ENCODE results near the gene ARHGEF7. TPM values are rescaled to one million over a fixed set of nuclear protein-coding genes. Genes with fewer than 3 reads are reported as not detected.

The ARHGEF7 gene
- polyA plus RNA-seq, 1 donor, result 75.2 TPM

DNA sequence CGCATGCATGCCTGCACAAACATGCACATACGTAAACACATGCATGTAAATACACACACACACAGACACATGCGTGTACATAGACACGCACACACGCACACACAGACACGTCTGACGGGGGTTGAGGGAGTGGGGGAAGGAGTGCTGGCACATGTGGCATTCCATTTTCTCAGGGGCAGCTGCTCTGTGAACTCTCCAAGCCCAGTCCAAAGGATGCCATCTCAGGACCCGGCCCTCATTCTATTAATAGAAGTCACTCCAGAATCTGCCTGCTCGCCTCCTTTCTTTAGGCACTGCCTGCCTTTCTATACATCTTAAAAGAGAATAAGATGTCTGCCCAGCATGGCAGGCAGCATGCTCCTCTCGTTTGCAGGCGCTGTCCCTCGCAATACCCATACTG lies 5.3 kb downstream of the ARHGEF7 start:
- no CpG with 5 or more reads among the region's 12 CpGs for WGBS (ENCODE audit: insufficient coverage, low lambda C conversion rate)

DNA sequence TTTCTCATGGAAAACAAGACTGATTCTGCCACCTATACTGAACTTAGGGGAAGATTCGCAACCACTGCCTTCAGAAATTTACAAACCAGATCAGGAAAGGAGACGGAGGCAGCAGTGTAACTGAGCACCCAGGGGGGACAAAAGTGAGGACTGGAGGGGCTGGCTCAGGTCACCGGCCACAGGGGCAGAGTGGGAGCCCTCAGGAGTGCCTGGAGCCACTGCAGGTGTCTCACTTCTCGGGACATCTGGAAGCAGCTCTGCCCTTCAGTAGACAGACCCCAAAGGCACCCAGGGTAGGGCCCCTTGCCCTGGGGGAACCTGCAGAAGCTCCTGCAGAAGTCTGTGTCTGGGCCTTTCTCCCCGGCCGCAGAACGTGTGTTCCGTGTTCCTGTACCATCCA lies 5.8 kb downstream of the ARHGEF7 start:
- Histone ChIP-seq H3K9me3 (ENCODE audit: control insufficient read depth, low read depth, low read length) (no peaks in the 10 kb centered on the region), H3K27me3 (ENCODE audit: control insufficient read depth, insufficient read depth, low read length) (peaks cover 64% of the 10 kb centered on the region), H3K36me3 (ENCODE audit: control insufficient read depth, insufficient read depth, low read length) (no peaks in the 10 kb centered on the region), H3K27ac (ENCODE audit: low read length) (no peak overlapping the region), H3K4me1 (ENCODE audit: control insufficient read depth, insufficient read depth, low read length) (no peaks in the 10 kb centered on the region), H3K4me3 (ENCODE audit: low read length) (no peak overlapping the region)
- no peak for DNase-seq
- no CpG with 5 or more reads among the region's 8 CpGs for WGBS (ENCODE audit: insufficient coverage, low lambda C conversion rate)

More for the DNA sequence above, 5.3 kb downstream of the ARHGEF7 start:
- Histone ChIP-seq H3K27me3 (ENCODE audit: control insufficient read depth, insufficient read depth, low read length) (peaks cover 66% of the 10 kb centered on the region), H3K9me3 (ENCODE audit: control insufficient read depth, low read depth, low read length) (no peaks in the 10 kb centered on the region), H3K27ac (ENCODE audit: low read length) (no peak overlapping the region), H3K4me3 (ENCODE audit: low read length) (no peak overlapping the region), H3K4me1 (ENCODE audit: control insufficient read depth, insufficient read depth, low read length) (no peaks in the 10 kb centered on the region), H3K36me3 (ENCODE audit: control insufficient read depth, insufficient read depth, low read length) (no peaks in the 10 kb centered on the region)
- DNase-seq, result no peak

DNA sequence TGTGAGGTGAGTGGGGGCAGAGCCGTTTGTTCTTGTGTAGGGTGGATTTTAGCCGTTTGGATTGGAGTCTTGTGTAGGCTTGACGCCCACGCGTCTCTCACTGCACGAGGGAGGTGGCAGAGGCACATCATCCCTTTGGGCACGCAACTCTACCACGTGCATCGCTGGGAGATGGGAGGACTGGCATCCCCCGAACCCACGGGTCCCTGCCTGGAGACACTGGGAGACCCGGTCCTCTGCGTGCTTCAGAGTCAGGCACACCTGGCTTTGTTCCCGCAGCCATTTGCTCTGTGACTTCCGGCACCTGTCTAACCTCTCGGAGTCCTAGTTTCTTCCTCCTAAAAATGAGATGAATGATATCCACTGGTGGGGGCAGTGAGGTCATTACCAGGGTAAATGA lies 6.4 kb downstream of the ARHGEF7 start:
- no peaks in the 10 kb centered on the region for H3K36me3 ChIP-seq (ENCODE audit: control insufficient read depth, insufficient read depth, low read length)
- H3K4me3 ChIP-seq (ENCODE audit: low read length), result no peak overlapping the region
- no peaks in the 10 kb centered on the region for H3K4me1 ChIP-seq (ENCODE audit: control insufficient read depth, insufficient read depth, low read length)
- WGBS (ENCODE audit: insufficient coverage, low lambda C conversion rate), result no CpG with 5 or more reads among the region's 16 CpGs
- H3K27ac ChIP-seq (ENCODE audit: low read length), result no peak overlapping the region
- H3K9me3 ChIP-seq (ENCODE audit: control insufficient read depth, low read depth, low read length), result no peaks in the 10 kb centered on the region
- DNase-seq, result no peak
- peaks cover 58% of the 10 kb centered on the region for H3K27me3 ChIP-seq (ENCODE audit: control insufficient read depth, insufficient read depth, low read length)

DNA sequence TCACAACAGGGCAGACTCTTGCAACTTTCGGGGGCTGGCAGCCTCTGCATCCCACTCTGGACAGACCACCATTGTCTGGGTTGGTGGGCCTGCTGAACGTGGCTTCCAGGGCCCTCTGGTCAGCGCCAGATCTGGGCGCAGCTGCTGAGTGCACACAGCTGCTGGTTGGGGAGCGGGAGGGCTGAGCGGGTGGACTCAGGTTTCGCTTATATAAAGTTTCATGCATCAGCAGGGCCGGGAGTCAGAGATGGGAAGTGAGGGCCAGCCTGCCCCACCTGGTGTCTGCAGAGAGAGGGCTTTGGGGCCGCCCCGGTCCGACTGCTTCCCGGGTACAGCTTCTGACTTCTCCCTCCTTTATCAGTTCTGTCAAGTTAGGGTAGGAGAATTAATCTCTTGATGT lies 6.9 kb downstream of the ARHGEF7 start:
- H3K4me3 ChIP-seq (ENCODE audit: low read length), result no peak overlapping the region
- H3K27ac ChIP-seq (ENCODE audit: low read length), result no peak overlapping the region
- no CpG with 5 or more reads among the region's 12 CpGs for WGBS (ENCODE audit: insufficient coverage, low lambda C conversion rate)
- peak; percentile 12 to 24 for DNase-seq
- H3K27me3 ChIP-seq (ENCODE audit: control insufficient read depth, insufficient read depth, low read length), result peaks cover 53% of the 10 kb centered on the region
- H3K4me1 ChIP-seq (ENCODE audit: control insufficient read depth, insufficient read depth, low read length), result no peaks in the 10 kb centered on the region
- H3K9me3 ChIP-seq (ENCODE audit: control insufficient read depth, low read depth, low read length), result no peaks in the 10 kb centered on the region
- H3K36me3 ChIP-seq (ENCODE audit: control insufficient read depth, insufficient read depth, low read length), result no peaks in the 10 kb centered on the region

DNA sequence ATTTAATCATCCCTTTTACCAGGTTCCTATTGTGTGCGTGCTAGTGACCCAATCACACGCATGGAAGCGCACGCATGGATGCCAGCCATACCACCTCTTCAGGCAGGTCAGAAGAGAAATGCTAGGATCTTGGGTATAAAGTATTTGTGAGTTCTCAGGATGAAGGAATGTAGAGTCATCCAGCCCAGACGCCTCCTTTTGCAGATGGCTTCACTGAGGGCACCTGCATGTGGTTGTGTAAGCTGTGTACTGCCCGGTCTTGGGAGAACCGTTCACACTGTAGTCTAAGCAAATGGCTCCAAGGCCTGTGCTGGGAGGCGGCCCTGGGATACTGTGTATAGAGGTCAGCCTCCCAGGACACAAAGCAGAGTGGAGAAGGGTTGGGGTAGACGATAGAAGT lies 7.5 kb downstream of the ARHGEF7 start:
- Histone ChIP-seq H3K27me3 (ENCODE audit: control insufficient read depth, insufficient read depth, low read length) (peaks cover 51% of the 10 kb centered on the region), H3K4me1 (ENCODE audit: control insufficient read depth, insufficient read depth, low read length) (no peaks in the 10 kb centered on the region), H3K27ac (ENCODE audit: low read length) (no peak overlapping the region), H3K9me3 (ENCODE audit: control insufficient read depth, low read depth, low read length) (no peaks in the 10 kb centered on the region), H3K4me3 (ENCODE audit: low read length) (no peak overlapping the region), H3K36me3 (ENCODE audit: control insufficient read depth, insufficient read depth, low read length) (no peaks in the 10 kb centered on the region)
- no peak for DNase-seq
- no CpG with 5 or more reads among the region's 9 CpGs for WGBS (ENCODE audit: insufficient coverage, low lambda C conversion rate)

DNA sequence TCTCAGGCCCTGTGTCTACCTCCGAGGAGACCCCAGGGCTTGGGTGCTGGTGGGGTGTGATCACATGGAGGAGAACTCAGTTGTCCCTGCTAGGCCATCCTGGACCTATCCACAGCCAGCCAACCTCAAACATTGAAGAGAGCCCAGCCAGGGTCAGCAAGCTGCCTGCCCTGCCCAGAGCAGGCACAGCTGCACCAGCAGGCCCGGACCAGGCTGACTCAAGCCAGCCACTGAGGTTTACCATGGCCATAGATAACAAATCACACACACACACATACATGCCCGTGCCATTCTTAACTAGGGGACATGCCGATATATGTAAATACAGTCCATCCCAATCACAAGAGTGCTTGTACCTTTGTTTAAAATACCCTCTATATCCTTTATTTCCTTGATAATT lies 8.1 kb downstream of the ARHGEF7 start:
- peaks cover 45% of the 10 kb centered on the region for H3K27me3 ChIP-seq (ENCODE audit: control insufficient read depth, insufficient read depth, low read length)

DNA sequence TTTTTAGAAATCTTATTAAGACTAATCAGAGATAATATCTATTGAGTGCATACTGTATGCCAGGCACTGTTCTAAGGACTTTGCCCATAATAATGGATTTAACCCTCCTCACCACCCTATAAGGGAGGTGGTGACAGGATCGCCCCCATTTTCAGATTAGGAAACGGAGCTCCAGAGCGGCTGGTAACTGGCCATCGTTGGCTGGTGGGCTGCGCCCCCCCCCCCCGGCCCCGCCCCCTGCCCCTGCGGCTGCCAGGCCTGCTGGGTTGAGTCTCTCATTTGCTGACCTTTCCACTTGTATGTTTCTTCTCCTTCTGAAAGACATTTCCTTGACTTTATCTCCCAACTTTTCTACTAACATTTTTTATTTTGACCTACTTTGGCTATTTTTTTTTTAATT lies 8.5 kb downstream of the ARHGEF7 start:
- peaks cover 42% of the 10 kb centered on the region for H3K27me3 ChIP-seq (ENCODE audit: control insufficient read depth, insufficient read depth, low read length)
- no peaks in the 10 kb centered on the region for H3K4me1 ChIP-seq (ENCODE audit: control insufficient read depth, insufficient read depth, low read length)
- H3K36me3 ChIP-seq (ENCODE audit: control insufficient read depth, insufficient read depth, low read length), result no peaks in the 10 kb centered on the region
- DNase-seq, result no peak
- no peak overlapping the region for H3K4me3 ChIP-seq (ENCODE audit: low read length)
- no peak overlapping the region for H3K27ac ChIP-seq (ENCODE audit: low read length)
- no peaks in the 10 kb centered on the region for H3K9me3 ChIP-seq (ENCODE audit: control insufficient read depth, low read depth, low read length)
- no CpG with 5 or more reads among the region's 8 CpGs for WGBS (ENCODE audit: insufficient coverage, low lambda C conversion rate)

More for the DNA sequence above, 8.1 kb downstream of the ARHGEF7 start:
- WGBS (ENCODE audit: insufficient coverage, low lambda C conversion rate), result 80% methylated on average over 1 of the region's 4 CpGs
- no peaks in the 10 kb centered on the region for H3K36me3 ChIP-seq (ENCODE audit: control insufficient read depth, insufficient read depth, low read length)
- H3K27ac ChIP-seq (ENCODE audit: low read length), result no peak overlapping the region
- H3K4me1 ChIP-seq (ENCODE audit: control insufficient read depth, insufficient read depth, low read length), result no peaks in the 10 kb centered on the region
- no peak for DNase-seq
- no peaks in the 10 kb centered on the region for H3K9me3 ChIP-seq (ENCODE audit: control insufficient read depth, low read depth, low read length)
- no peak overlapping the region for H3K4me3 ChIP-seq (ENCODE audit: low read length)

DNA sequence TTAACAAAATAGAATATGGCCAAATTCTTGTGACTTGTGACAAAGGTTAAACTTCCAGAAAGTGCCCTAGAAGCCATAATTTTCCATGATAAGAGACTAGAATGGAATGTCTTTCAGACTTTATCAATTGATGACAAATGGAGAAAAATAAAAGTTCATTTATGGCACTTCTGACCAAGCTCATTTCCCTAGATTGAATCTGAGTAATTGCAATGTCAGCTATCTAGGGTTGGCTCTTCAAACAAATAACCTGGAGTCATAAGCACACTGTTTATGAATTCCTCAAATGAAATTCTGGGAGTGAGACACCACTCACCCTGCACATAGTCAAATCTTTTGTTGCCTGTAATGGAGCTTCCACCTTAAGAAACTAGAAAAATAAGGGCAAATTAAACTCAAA lies 11.4 kb downstream of the ARHGEF7 start:
- no peak for DNase-seq
- H3K36me3 ChIP-seq (ENCODE audit: control insufficient read depth, insufficient read depth, low read length), result no peaks in the 10 kb centered on the region
- H3K4me3 ChIP-seq (ENCODE audit: low read length), result no peak overlapping the region
- peaks cover 23% of the 10 kb centered on the region for H3K27me3 ChIP-seq (ENCODE audit: control insufficient read depth, insufficient read depth, low read length)
- no peaks in the 10 kb centered on the region for H3K9me3 ChIP-seq (ENCODE audit: control insufficient read depth, low read depth, low read length)
- H3K27ac ChIP-seq (ENCODE audit: low read length), result no peak overlapping the region
- H3K4me1 ChIP-seq (ENCODE audit: control insufficient read depth, insufficient read depth, low read length), result no peaks in the 10 kb centered on the region

DNA sequence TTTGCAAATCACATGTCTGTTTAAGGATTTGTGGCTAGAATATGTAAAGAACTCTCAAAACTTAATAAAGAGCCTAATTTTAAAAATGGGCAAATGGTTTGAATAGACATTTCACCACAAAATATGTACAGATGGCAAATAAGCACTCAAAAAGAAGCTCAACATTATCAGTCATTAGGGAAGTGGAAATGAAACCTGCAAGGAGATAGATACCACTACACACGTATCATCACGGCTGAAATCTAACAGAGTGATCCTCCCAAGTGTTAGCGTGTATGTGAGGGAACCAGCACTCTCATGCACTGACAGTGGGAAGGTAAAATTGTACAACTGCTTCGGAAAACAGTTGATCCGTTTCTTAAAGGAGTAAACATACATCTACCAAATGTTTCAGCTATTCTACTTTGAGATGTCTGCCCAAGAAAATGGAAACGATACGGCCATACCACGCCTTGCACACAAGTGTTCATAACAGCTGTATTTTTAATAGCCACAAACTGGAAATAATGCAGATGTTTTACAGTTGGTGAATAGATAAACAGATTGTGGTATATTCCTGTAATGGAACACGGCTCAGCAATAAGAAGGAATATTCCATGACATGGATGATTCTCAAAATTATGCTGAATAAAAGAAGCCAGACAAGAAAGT lies 14.5 kb downstream of the ARHGEF7 start:
- Histone ChIP-seq H3K4me1 (ENCODE audit: control insufficient read depth, insufficient read depth, low read length) (no peaks in the 10 kb centered on the region), H3K27me3 (ENCODE audit: control insufficient read depth, insufficient read depth, low read length) (peaks cover 3% of the 10 kb centered on the region), H3K27ac (ENCODE audit: low read length) (no peak overlapping the region), H3K4me3 (ENCODE audit: low read length) (no peak overlapping the region), H3K36me3 (ENCODE audit: control insufficient read depth, insufficient read depth, low read length) (no peaks in the 10 kb centered on the region), H3K9me3 (ENCODE audit: control insufficient read depth, low read depth, low read length) (no peaks in the 10 kb centered on the region)
- WGBS (ENCODE audit: insufficient coverage, low lambda C conversion rate), result 85% methylated on average over 3 of the region's 9 CpGs
- DNase-seq, result no peak

DNA sequence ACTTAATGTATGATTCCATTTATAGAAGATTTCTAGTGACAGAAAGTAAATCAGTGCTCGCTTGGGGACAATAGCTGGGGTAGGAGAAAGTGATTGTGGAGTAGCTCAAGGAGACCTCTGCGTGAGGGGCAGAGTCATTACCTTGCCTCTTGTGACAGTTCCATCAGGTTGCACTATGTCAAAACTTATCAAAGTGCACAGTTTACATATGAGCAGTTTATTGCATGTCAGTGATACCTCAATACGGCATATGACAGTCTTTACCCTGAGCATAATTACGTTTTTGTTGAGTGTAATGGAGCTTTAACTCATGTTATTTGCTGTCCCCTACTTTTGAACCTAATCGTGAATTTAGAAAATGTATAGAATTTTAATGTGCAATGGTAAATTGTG lies 15.0 kb downstream of the ARHGEF7 start:
- H3K9me3 ChIP-seq (ENCODE audit: control insufficient read depth, low read depth, low read length), result no peaks in the 10 kb centered on the region
- peaks cover 3% of the 10 kb centered on the region for H3K27me3 ChIP-seq (ENCODE audit: control insufficient read depth, insufficient read depth, low read length)
- 69% methylated on average over 2 of the region's 5 CpGs for WGBS (ENCODE audit: insufficient coverage, low lambda C conversion rate)

DNA sequence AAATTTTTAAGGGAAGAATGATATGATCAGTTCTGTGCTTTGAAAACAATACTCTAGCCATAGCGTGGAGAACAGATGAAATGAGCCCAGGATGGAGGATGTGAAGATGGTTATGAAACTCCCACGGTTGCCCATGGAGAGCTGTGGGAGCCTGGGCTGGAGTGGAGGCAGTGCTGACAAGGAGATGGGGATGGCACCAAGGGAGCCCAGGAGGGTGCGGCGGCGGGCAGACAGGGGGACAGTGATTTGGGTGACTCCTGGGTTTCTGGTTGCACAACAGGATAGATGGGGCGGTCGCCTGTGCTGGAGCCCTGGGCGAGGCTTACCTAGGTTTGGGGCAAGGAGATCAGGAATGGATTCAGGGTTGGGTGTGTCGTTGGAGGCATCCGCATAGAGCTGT lies 15.9 kb downstream of the ARHGEF7 start:
- Histone ChIP-seq H3K4me3 (ENCODE audit: low read length) (no peak overlapping the region), H3K4me1 (ENCODE audit: control insufficient read depth, insufficient read depth, low read length) (no peaks in the 10 kb centered on the region), H3K27me3 (ENCODE audit: control insufficient read depth, insufficient read depth, low read length) (peaks cover 3% of the 10 kb centered on the region), H3K9me3 (ENCODE audit: control insufficient read depth, low read depth, low read length) (no peaks in the 10 kb centered on the region), H3K36me3 (ENCODE audit: control insufficient read depth, insufficient read depth, low read length) (no peaks in the 10 kb centered on the region), H3K27ac (ENCODE audit: low read length) (no peak overlapping the region)
- no peak for DNase-seq
- WGBS (ENCODE audit: insufficient coverage, low lambda C conversion rate), result no CpG with 5 or more reads among the region's 10 CpGs

More for the DNA sequence above, 15.0 kb downstream of the ARHGEF7 start:
- Histone ChIP-seq H3K4me1 (ENCODE audit: control insufficient read depth, insufficient read depth, low read length) (no peaks in the 10 kb centered on the region), H3K36me3 (ENCODE audit: control insufficient read depth, insufficient read depth, low read length) (no peaks in the 10 kb centered on the region), H3K4me3 (ENCODE audit: low read length) (no peak overlapping the region), H3K27ac (ENCODE audit: low read length) (no peak overlapping the region)
- DNase-seq, result no peak

Data from large intestine (tissue), 3 donors.